KMS-11 (cell line): Measurements from ENCODE around the gene CFAP69.

Experiments
- H2AFZ ChIP-seq: fragments of 200-600 bp; sonication (generic); 2 replicates; pipeline ENCODE4 v1.6.1; 2016; ENCODE audit warnings: antibody characterized with exemption, mixed run types, low read depth
- H3K27ac ChIP-seq: fragments of 200-600 bp; sonication (generic); 2 replicates; pipeline ENCODE4 v1.6.1; 2016; ENCODE audit warnings: mild to moderate bottlenecking, mixed run types
- H3K27me3 ChIP-seq: fragments of 200-600 bp; sonication (generic); 2 replicates; pipeline ENCODE4 v1.6.1; 2017; ENCODE audit warnings: mild to moderate bottlenecking, low read depth, mixed run types, moderate library complexity; ENCODE audit not compliant: insufficient read depth
- H3K36me3 ChIP-seq: fragments of 200-600 bp; sonication (generic); 2 replicates; pipeline ENCODE4 v1.6.1; 2017; ENCODE audit warnings: mild to moderate bottlenecking, mixed run types; ENCODE audit not compliant: insufficient read depth
- H3K4me1 ChIP-seq: fragments of 200-600 bp; sonication (generic); 2 replicates; pipeline ENCODE4 v1.6.1; 2016; ENCODE audit warnings: mild to moderate bottlenecking, low read depth, mixed run types; ENCODE audit not compliant: poor library complexity, severe bottlenecking
- H3K4me2 ChIP-seq: fragments of 200-600 bp; sonication (generic); 2 replicates; pipeline ENCODE4 v1.7.0; 2016; ENCODE audit warnings: mild to moderate bottlenecking, mixed run types
- H3K4me3 ChIP-seq: fragments of 200-600 bp; sonication (generic); IDR thresholded peaks from 2 replicates; pipeline ENCODE4 v1.6.1; 2017; ENCODE audit warnings: low read depth, low read length, mixed read lengths; ENCODE audit not compliant: insufficient read depth
- H3K79me2 ChIP-seq: fragments of 200-600 bp; sonication (generic); 2 replicates; pipeline ENCODE4 v1.6.1; 2016; ENCODE audit warnings: low read depth, mixed run types; ENCODE audit not compliant: insufficient read depth
- H3K9ac ChIP-seq: fragments of 200-600 bp; sonication (generic); 2 replicates; pipeline ENCODE4 v1.6.1; 2016; ENCODE audit warnings: mild to moderate bottlenecking, mixed run types
- H4K20me1 ChIP-seq: fragments of 200-600 bp; sonication (generic); 2 replicates; pipeline ENCODE4 v1.6.1; 2016; ENCODE audit warnings: mild to moderate bottlenecking, mixed run types; ENCODE audit not compliant: insufficient read depth
- TF ChIP-seq, protein P1 (sequence below): fragments of 200-600 bp; sonication (generic); conservative IDR thresholded peaks from 2 replicates; pipeline ENCODE4 v1.6.1; 2017; ENCODE audit warnings: low read depth, mild to moderate bottlenecking, antibody characterized with exemption, low read length, moderate library complexity, mixed read lengths

Gene CFAP69

DNA sequence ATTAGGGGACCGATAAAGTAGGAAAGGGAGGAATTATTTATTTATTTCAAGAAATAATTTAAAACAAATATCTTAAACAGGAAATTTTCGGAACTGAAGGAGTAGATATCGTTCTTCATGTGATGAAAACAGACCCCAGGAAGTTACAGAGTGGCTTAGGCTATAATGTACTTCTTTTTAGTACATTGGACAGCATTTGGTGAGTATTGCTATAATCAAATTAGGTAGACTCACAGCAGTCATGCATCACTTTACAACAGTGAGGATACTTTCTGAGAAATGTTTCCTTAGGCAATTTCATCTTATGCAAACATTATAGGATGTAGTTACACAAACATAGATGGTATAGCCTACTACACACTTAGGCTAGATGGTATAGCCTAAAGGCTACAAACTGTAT is 43.2 kb downstream of the CFAP69 start:
- no peaks in the 10 kb centered on the region for H3K36me3 ChIP-seq
- H3K79me2 ChIP-seq = no peaks in the 10 kb centered on the region
- H3K27me3 ChIP-seq = no peaks in the 10 kb centered on the region
- H3K4me3 ChIP-seq = no peak overlapping the region
- no peak overlapping the region for H3K4me2 ChIP-seq
- TF ChIP-seq, protein P1, sequence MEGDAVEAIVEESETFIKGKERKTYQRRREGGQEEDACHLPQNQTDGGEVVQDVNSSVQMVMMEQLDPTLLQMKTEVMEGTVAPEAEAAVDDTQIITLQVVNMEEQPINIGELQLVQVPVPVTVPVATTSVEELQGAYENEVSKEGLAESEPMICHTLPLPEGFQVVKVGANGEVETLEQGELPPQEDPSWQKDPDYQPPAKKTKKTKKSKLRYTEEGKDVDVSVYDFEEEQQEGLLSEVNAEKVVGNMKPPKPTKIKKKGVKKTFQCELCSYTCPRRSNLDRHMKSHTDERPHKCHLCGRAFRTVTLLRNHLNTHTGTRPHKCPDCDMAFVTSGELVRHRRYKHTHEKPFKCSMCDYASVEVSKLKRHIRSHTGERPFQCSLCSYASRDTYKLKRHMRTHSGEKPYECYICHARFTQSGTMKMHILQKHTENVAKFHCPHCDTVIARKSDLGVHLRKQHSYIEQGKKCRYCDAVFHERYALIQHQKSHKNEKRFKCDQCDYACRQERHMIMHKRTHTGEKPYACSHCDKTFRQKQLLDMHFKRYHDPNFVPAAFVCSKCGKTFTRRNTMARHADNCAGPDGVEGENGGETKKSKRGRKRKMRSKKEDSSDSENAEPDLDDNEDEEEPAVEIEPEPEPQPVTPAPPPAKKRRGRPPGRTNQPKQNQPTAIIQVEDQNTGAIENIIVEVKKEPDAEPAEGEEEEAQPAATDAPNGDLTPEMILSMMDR = no peak
- no peak overlapping the region for H2AFZ ChIP-seq
- no peaks in the 10 kb centered on the region for H3K4me1 ChIP-seq
- no peaks in the 10 kb centered on the region for H4K20me1 ChIP-seq
- H3K27ac ChIP-seq = no peak overlapping the region
- H3K9ac ChIP-seq = no peak overlapping the region

- Histone ChIP-seq H3K27ac (no peak overlapping the region), H3K4me1 (no peaks in the 10 kb centered on the region), H3K79me2 (no peaks in the 10 kb centered on the region), H3K4me3 (no peak overlapping the region), H3K4me2 (no peak overlapping the region), H3K9ac (no peak overlapping the region), H4K20me1 (no peaks in the 10 kb centered on the region), H3K36me3 (no peaks in the 10 kb centered on the region), H3K27me3 (no peaks in the 10 kb centered on the region), H2AFZ (no peak overlapping the region)
- TF ChIP-seq, protein P1 = no peak
Observed at GRCh38 chr7:90290244-90291113, 45.5 kb downstream of the CFAP69 start.

- H3K79me2 ChIP-seq = no peaks in the 10 kb centered on the region
- no peak overlapping the region for H3K4me2 ChIP-seq
- H3K9ac ChIP-seq = no peak overlapping the region
- H3K4me1 ChIP-seq = no peaks in the 10 kb centered on the region
- TF ChIP-seq, protein P1 = peak; percentile 56
- no peak overlapping the region for H3K27ac ChIP-seq
- no peak overlapping the region for H2AFZ ChIP-seq
- no peaks in the 10 kb centered on the region for H3K27me3 ChIP-seq
- no peak overlapping the region for H3K4me3 ChIP-seq
- no peaks in the 10 kb centered on the region for H4K20me1 ChIP-seq
- no peaks in the 10 kb centered on the region for H3K36me3 ChIP-seq
Observed at GRCh38 chr7:90298145-90299038, 53.4 kb downstream of the CFAP69 start.

- Histone ChIP-seq H3K27ac (no peak overlapping the region), H4K20me1 (no peaks in the 10 kb centered on the region), H3K4me1 (peaks cover 15% of the 10 kb centered on the region), H3K79me2 (no peaks in the 10 kb centered on the region), H2AFZ (no peak overlapping the region), H3K9ac (no peak overlapping the region), H3K36me3 (no peaks in the 10 kb centered on the region), H3K4me2 (no peak overlapping the region), H3K27me3 (no peaks in the 10 kb centered on the region), H3K4me3 (no peak overlapping the region)
- TF ChIP-seq, protein P1 = no peak
Observed at GRCh38 chr7:90303241-90303640, 58.3 kb downstream of the CFAP69 start.
